Measurements from ENCODE around the gene CD180.
A peak's percentile ranks its signal among the peaks of the same experiment; 100 is the strongest.
"Not testable (repeated sequence)": the region's sequence is repeated elsewhere in the genome, so short reads cannot be mapped to it uniquely, and the experiment has no call there.

CD180 gene

GRCh38 chr5:67176936-67177335 is 19.7 kb downstream of the CD180 start:
- no peak overlapping the region for H3K4me3 ChIP-seq (replicated peaks in 1 of 2; ENCODE audit: low read depth in 2 of 2, low read length in 2 of 2)
- DNase-seq (ENCODE audit: low read depth in 2 of 2), result no peak
- no peak for TF ChIP-seq CTCF (IDR thresholded peaks at IDR 0.05; ENCODE audit: low read depth, low read length)

GRCh38 chr5:67173959-67174358 is 22.6 kb downstream of the CD180 start:
- TF ChIP-seq CTCF (IDR thresholded peaks at IDR 0.05; ENCODE audit: low read depth, low read length), result no peak
- H3K4me3 ChIP-seq (replicated peaks in 1 of 2; ENCODE audit: low read depth in 2 of 2, low read length in 2 of 2), result no peak overlapping the region
- DNase-seq (ENCODE audit: low read depth in 2 of 2), result no peak

GRCh38 chr5:67173351-67173750 is 23.2 kb downstream of the CD180 start:
- not testable (repeated sequence) for H3K4me3 ChIP-seq (replicated peaks in 1 of 2; ENCODE audit: low read depth in 2 of 2, low read length in 2 of 2); DNase-seq (ENCODE audit: low read depth in 2 of 2)

- no peak for DNase-seq (ENCODE audit: low read depth in 2 of 2)
- TF ChIP-seq CTCF (IDR thresholded peaks at IDR 0.05; ENCODE audit: low read depth, low read length), result no peak
Measured at GRCh38 chr5:67170767-67171166, 25.8 kb downstream of the CD180 start.

GRCh38 chr5:67168069-67168468 is 28.5 kb downstream of the CD180 start:
- no peak for DNase-seq (ENCODE audit: low read depth in 2 of 2)
- no peak for TF ChIP-seq CTCF (IDR thresholded peaks at IDR 0.05; ENCODE audit: low read depth, low read length)
- no peak overlapping the region for H3K4me3 ChIP-seq (replicated peaks in 1 of 2; ENCODE audit: low read depth in 2 of 2, low read length in 2 of 2)

More at GRCh38 chr5:67170767-67171166, 25.8 kb downstream of the CD180 start:
- no peak overlapping the region for H3K4me3 ChIP-seq (replicated peaks in 1 of 2; ENCODE audit: low read depth in 2 of 2, low read length in 2 of 2)

GRCh38 chr5:67166460-67167285 is 29.9 kb downstream of the CD180 start:
- no peak for TF ChIP-seq CTCF (IDR thresholded peaks at IDR 0.05; ENCODE audit: low read depth, low read length)
- DNase-seq (ENCODE audit: low read depth in 2 of 2), result no peak
- no peak overlapping the region for H3K4me3 ChIP-seq (replicated peaks in 1 of 2; ENCODE audit: low read depth in 2 of 2, low read length in 2 of 2)

GRCh38 chr5:67165526-67166459 is 30.8 kb downstream of the CD180 start:
- TF ChIP-seq CTCF (IDR thresholded peaks at IDR 0.05; ENCODE audit: low read depth, low read length), result peak; percentile 83
- no peak overlapping the region for H3K4me3 ChIP-seq (replicated peaks in 1 of 2; ENCODE audit: low read depth in 2 of 2, low read length in 2 of 2)
- DNase-seq (ENCODE audit: low read depth in 2 of 2), result peak; percentile 87

Data from cardiac fibroblast (primary cell).